Cardiac fibroblast (primary cell): ENCODE measurements around the gene FKRP.
"Not testable (repeated sequence)": the region's sequence is repeated elsewhere in the genome, so short reads cannot be mapped to it uniquely, and the experiment has no call there.

ENCODE experiments used
- DNase-seq, 2 donors: peaks; one replicate each; pipeline versions ENCODE4 v3.0.0 to v3.0.0-alpha.2; 2010; ENCODE audit warnings: low read depth in 2 of 2
- H3K4me3 ChIP-seq, 2 donors: replicated peaks in 1 of 2; 1 replicate in 1 of 2; 2 replicates in 1 of 2; pipeline ENCODE4 v1.5.1; 2011; ENCODE audit warnings: low read depth in 2 of 2, low read length in 2 of 2, mild to moderate bottlenecking in 2 of 2, moderate library complexity in 1 of 2
- CTCF ChIP-seq: IDR thresholded peaks from one replicate; pipeline ENCODE4 v1.5.1; 2011; ENCODE audit warnings: low read depth, mild to moderate bottlenecking, low read length, inconsistent platforms

Gene FKRP

GRCh38 chr19:46798713-46799112 is 52.9 kb downstream of the FKRP start:
- no peak for TF ChIP-seq CTCF
- no peak for DNase-seq

GRCh38 chr19:46802152-46802551 is 56.3 kb downstream of the FKRP start:
- no peak overlapping the region for H3K4me3 ChIP-seq
- DNase-seq = no peak
- TF ChIP-seq CTCF = no peak

More at GRCh38 chr19:46798713-46799112, 52.9 kb downstream of the FKRP start:
- no peak overlapping the region for H3K4me3 ChIP-seq

GRCh38 chr19:46803555-46803954 is 57.7 kb downstream of the FKRP start:
- no peak for TF ChIP-seq CTCF
- no peak for DNase-seq
- no peak overlapping the region for H3K4me3 ChIP-seq

GRCh38 chr19:46804432-46804831 is 58.6 kb downstream of the FKRP start:
- not testable (repeated sequence) for H3K4me3 ChIP-seq, DNase-seq

GRCh38 chr19:46806656-46807055 is 60.8 kb downstream of the FKRP start:
- no peak for DNase-seq
- H3K4me3 ChIP-seq = no peak overlapping the region
- TF ChIP-seq CTCF = no peak
